GM18508 (cell line): ENCODE results near the gene CCNJL.
"Not testable (repeated sequence)": the region's sequence is repeated elsewhere in the genome, so short reads cannot be mapped to it uniquely, and the experiment has no call there.

Experiments
- ATAC-seq: cut with Tn5 transposase; IDR thresholded peaks from one replicate; pipeline ENCODE4 v1.9.1; 2021; ENCODE audit warnings: moderate number of reproducible peaks; ENCODE audit not compliant: insufficient read depth, unreplicated experiment

Gene CCNJL

GRCh38 chr5:160266752-160267345 lies 45.5 kb downstream of the CCNJL start:
- no peak for ATAC-seq

- no peak for ATAC-seq
Observed at GRCh38 chr5:160266044-160266443, 46.3 kb downstream of the CCNJL start.

- no peak for ATAC-seq
Observed at GRCh38 chr5:160263326-160263855, 49.0 kb downstream of the CCNJL start.

- ATAC-seq = no peak
Observed at GRCh38 chr5:160262151-160263074, 50.0 kb downstream of the CCNJL start.

GRCh38 chr5:160260881-160261815 lies 51.2 kb downstream of the CCNJL start:
- ATAC-seq = no peak

- ATAC-seq = no peak
Observed at GRCh38 chr5:160260006-160260775, 52.2 kb downstream of the CCNJL start.

- ATAC-seq = no peak
Observed at GRCh38 chr5:160259341-160259740, 53.0 kb downstream of the CCNJL start.

- no peak for ATAC-seq
Observed at GRCh38 chr5:160254706-160255105, 57.7 kb downstream of the CCNJL start.

- no peak for ATAC-seq
Observed at GRCh38 chr5:160253441-160253840, 58.9 kb downstream of the CCNJL start.

- no peak for ATAC-seq
Observed at GRCh38 chr5:160252916-160253315, 59.4 kb downstream of the CCNJL start.

GRCh38 chr5:160251406-160252155 lies 60.8 kb downstream of the CCNJL start:
- no peak for ATAC-seq

GRCh38 chr5:160250826-160251225 lies 61.5 kb downstream of the CCNJL start:
- ATAC-seq = no peak

- no peak for ATAC-seq
Observed at GRCh38 chr5:160250226-160250625, 62.1 kb downstream of the CCNJL start.

GRCh38 chr5:160249570-160249969 lies 62.8 kb downstream of the CCNJL start:
- ATAC-seq = not testable (repeated sequence)

GRCh38 chr5:160245506-160246086 lies 66.8 kb downstream of the CCNJL start:
- ATAC-seq = no peak

GRCh38 chr5:160242145-160242544 lies 70.2 kb downstream of the CCNJL start:
- no peak for ATAC-seq

GRCh38 chr5:160240350-160240749 lies 72.0 kb downstream of the CCNJL start:
- no peak for ATAC-seq

- ATAC-seq = no peak
Observed at GRCh38 chr5:160237571-160238093, 74.7 kb downstream of the CCNJL start.
